Coronary artery (tissue), 2 donors: ENCODE measurements around the gene OSBPL8.
"Not testable (repeated sequence)": the region's sequence is repeated elsewhere in the genome, so short reads cannot be mapped to it uniquely, and the experiment has no call there.

Experiments
- DNase-seq: peaks from one replicate; pipeline ENCODE4 v3.0.0-alpha.2; 2017; ENCODE audit warnings: low spot score
- H3K27ac ChIP-seq, 2 donors: fragments of 200-600 bp; sonication (generic); one replicate each; pipeline ENCODE4 v1.5.1; 2016 to 2019
- H3K4me3 ChIP-seq: fragments of 200-600 bp; sonication (generic); 2 replicates; pipeline ENCODE4 v1.5.1; 2016; ENCODE audit warnings: mild to moderate bottlenecking, moderate library complexity
- TF ChIP-seq, protein P1 (sequence below): fragments of 200-600 bp; sonication (generic); IDR thresholded peaks from one replicate; pipeline ENCODE4 v1.5.1; 2019; ENCODE audit warnings: antibody characterized with exemption

OSBPL8 gene

DNA sequence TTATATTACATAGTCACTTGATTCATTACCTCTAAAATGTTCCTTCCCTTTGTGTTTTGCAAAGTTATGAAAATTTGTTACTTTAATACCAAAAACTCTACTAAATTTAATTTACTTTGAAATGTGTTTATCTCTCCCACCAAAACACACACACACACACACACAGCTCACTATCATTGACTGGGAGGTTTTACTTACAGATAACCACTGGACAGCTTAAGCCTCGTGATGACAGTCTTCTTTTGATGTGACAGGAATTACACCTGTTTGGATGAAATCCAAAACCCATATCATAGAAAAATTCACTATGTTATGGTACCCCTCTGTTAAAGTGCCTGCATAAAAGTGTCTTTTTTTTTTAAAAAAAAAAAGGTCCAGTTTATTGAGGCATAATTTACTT is 227.0 kb downstream of the OSBPL8 start:
- Histone ChIP-seq H3K27ac (no peak overlapping the region), H3K4me3 (no peak overlapping the region)
- TF ChIP-seq, protein P1, sequence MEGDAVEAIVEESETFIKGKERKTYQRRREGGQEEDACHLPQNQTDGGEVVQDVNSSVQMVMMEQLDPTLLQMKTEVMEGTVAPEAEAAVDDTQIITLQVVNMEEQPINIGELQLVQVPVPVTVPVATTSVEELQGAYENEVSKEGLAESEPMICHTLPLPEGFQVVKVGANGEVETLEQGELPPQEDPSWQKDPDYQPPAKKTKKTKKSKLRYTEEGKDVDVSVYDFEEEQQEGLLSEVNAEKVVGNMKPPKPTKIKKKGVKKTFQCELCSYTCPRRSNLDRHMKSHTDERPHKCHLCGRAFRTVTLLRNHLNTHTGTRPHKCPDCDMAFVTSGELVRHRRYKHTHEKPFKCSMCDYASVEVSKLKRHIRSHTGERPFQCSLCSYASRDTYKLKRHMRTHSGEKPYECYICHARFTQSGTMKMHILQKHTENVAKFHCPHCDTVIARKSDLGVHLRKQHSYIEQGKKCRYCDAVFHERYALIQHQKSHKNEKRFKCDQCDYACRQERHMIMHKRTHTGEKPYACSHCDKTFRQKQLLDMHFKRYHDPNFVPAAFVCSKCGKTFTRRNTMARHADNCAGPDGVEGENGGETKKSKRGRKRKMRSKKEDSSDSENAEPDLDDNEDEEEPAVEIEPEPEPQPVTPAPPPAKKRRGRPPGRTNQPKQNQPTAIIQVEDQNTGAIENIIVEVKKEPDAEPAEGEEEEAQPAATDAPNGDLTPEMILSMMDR, result no peak
- DNase-seq, result no peak

DNA sequence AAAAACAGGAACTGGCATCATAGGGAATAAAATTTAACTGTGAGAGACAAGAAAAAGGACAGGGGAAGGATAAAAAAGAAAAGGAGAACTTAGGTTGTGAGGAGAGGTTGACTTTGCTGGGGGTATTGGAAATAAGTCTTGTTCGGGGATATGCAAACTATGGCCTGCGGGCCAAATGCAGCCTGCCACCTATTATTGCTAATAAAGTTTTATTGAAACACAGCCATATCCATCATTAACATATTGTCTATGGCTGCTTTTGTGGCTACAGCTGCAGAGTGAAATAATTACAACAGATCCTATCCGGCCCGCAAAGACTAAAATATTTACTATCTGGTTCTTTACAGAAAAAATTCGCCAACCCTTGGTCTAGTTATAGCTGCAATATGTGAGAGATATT is 230.0 kb downstream of the OSBPL8 start:
- no peak for DNase-seq
- TF ChIP-seq, protein P1, result no peak
- Histone ChIP-seq H3K4me3 (no peak overlapping the region), H3K27ac (no peak overlapping the region)

DNA sequence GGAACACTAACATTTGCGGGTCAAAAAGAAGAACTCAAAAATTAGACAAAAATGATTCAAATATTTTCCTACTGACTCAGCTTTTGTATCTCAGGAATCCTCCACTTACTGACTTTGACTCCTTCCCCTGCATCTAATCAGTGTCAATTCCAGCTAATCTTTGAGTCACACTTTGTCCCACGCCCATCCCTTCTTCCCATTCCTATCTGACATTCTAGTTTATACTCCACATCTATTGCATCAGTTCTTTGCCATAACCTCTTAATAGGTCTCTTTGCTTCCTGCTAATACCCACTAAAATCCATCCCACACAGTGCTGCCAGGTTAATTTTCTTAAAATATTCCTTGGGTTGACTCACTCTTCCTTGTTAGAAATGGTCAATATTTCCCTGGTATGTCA is 230.4 kb downstream of the OSBPL8 start:
- Histone ChIP-seq H3K27ac (no peak overlapping the region), H3K4me3 (no peak overlapping the region)
- TF ChIP-seq, protein P1, result no peak
- no peak for DNase-seq

DNA sequence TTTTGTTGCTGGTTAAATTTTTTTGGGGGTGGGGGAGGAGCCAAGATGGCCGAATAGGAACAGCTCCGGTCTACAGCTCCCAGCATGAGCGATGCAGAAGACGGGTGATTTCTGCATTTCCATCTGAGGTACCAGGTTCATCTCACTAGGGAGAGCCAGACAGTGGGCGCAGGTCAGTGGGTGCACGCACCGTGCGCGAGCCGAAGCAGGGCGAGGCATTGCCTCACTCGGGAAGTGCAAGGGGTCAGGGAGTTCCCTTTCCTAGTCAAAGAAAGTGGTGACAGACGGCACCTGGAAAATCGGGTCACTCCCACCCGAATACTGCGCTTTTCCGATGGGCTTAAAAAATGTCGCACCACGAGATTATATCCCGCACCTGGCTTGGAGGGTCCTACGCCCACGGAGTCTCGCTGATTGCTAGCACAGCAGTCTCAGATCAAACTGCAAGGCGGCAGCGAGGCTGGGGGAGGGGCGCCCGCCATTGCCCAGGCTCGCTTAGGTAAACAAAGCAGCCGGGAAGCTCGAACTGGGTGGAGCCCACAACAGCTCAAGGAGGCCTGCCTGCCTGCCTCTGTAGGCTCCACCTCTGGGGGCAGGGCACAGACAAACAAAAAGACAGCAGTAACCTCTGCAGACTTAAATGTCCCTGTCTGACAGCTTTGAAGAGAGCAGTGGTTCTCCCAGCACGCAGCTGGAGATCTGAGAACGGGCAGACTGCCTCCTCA is 239.8 kb downstream of the OSBPL8 start:
- not testable (repeated sequence) for H3K27ac ChIP-seq, H3K4me3 ChIP-seq, DNase-seq

DNA sequence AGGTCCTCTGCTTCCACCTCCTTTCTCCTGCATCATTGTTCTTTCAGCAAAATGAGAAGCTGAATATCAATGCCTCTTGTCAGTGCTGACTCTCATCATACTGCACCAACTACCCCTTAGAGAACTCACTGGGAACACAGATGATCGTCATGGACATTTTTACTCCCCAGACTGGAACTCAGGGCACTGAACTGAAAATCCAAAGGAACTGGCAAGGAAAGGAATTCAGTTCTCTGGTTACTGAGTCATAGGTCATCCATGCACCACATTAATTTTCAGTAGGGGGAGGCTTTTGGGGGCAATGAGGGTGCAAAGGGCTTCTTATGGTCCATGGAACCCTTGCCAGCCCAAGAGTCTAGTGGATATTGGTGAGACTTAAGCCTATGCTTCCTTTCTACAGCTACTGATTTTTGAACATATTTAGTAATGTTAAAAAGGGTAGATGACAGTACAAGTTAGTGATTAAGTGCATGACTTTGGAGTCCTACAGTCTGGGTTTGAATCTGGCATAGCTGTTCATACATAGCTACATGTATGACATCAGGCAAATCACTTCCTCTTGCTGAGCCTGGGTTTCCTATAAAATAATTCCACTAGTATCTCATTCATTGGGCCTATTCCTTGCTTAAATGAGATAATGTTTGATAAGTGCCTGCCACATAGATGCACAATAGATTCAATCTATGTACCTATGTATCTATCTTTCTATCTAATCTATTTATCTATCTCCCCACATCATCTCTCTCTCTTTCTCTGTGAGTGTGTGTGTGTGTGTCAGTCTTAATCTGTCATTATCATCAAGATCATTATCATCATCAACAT is 240.6 kb downstream of the OSBPL8 start:
- TF ChIP-seq, protein P1, result no peak
- no peak for DNase-seq
- Histone ChIP-seq H3K27ac (no peak overlapping the region), H3K4me3 (no peak overlapping the region)

DNA sequence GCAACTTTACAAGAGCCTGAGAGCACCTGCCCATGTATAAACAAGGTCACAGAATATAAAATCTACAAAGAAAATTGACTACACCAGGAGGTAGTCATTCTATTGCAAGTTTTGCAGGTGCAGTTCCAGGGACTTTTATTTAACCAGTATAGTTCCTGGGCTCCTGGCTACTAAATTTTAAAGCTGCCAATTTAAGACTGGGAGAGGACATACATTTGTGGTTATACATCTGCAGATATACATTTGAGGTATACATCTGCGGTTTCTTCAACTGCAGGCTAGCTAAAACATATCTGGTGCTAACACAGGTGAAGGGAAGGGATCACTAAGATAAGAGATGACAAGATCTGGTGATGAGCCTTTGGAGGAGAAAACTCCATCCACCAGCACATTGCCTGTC is 241.6 kb downstream of the OSBPL8 start:
- DNase-seq, result no peak
- Histone ChIP-seq H3K27ac (no peak overlapping the region), H3K4me3 (no peak overlapping the region)
- TF ChIP-seq, protein P1, result no peak

DNA sequence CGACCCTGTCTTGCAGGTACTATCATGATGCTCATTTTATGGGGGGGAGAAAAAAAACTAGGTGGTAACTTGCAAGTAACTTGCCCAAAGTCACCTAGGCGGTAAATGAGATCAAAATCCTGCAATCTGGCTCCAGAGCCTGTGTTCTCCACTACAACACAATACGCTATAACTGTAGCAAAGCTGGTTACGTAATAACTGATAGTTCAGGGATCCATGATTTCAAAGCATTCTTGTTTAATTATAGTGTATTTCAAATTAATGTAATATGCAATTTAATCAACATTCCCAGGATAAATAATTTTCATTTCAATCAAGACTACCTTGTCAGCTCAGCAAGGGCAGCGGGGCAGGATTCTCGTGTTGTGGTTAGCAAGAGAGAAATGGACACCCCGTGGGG is 243.1 kb downstream of the OSBPL8 start:
- TF ChIP-seq, protein P1, result no peak
- DNase-seq, result no peak
- Histone ChIP-seq H3K27ac (no peak overlapping the region), H3K4me3 (no peak overlapping the region)
